ENCODE results near the gene TNS3.

- TF ChIP-seq POLR2A (IDR thresholded peaks at IDR 0.05; ENCODE audit: low read depth): no peak
- TF ChIP-seq CTCF (IDR thresholded peaks at IDR 0.05): no peak
- no peak for TF ChIP-seq EP300 (IDR thresholded peaks at IDR 0.05)
- no peak for TF ChIP-seq POLR2AphosphoS5 (IDR thresholded peaks at IDR 0.05)
Measured at GRCh38 chr7:47317487-47317886, 264.4 kb downstream of the TNS3 start.
